Uterus (tissue), 4 donors: Measurements from ENCODE around the gene MYPOP. TPM values are rescaled to one million over a fixed set of nuclear protein-coding genes. Genes with fewer than 3 reads are reported as not detected.

Experiments
- DNase-seq, 2 donors: peaks; one replicate each; pipeline ENCODE4 v3.0.0-alpha.2; 2019 to 2020
- H3K27ac ChIP-seq, 2 donors: fragments of 200-600 bp; sonication (generic); 1 replicate in 1 of 2; 2 replicates in 1 of 2; pipeline ENCODE4 v1.5.1; 2016 to 2018
- H3K27me3 ChIP-seq, 2 donors: fragments of 200-600 bp; sonication (generic); one replicate each; pipeline ENCODE4 v1.5.1; 2018 to 2019; ENCODE audit warnings: control low read depth in 1 of 2
- H3K36me3 ChIP-seq, 2 donors: fragments of 200-600 bp; sonication (generic); one replicate each; pipeline ENCODE4 v1.5.1; 2019; ENCODE audit warnings: control low read depth in 1 of 2
- H3K4me1 ChIP-seq, 2 donors: fragments of 200-600 bp; sonication (generic); one replicate each; pipeline ENCODE4 v1.5.1; 2018 to 2019; ENCODE audit warnings: control low read depth in 1 of 2
- H3K4me3 ChIP-seq, 2 donors: fragments of 200-600 bp; sonication (generic); 1 replicate in 1 of 2; 2 replicates in 1 of 2; pipeline ENCODE4 v1.5.1; 2018 to 2019; ENCODE audit warnings: mild to moderate bottlenecking in 1 of 2
- H3K9me3 ChIP-seq, 2 donors: fragments of 200-600 bp; sonication (generic); one replicate each; pipeline ENCODE4 v1.5.1; 2019; ENCODE audit warnings: control low read depth in 1 of 2
- POLR2A ChIP-seq, 2 donors: fragments of 450-650 bp; IDR thresholded peaks; one replicate each; pipeline ENCODE4 v1.6.1; 2016; ENCODE audit warnings: antibody characterized with exemption in 2 of 2, mild to moderate bottlenecking in 1 of 2, moderate library complexity in 1 of 2
- intact Hi-C: fragments of 100-400 bp; cut with DNase I; formaldehyde crosslinking; loops from one replicate; pipeline ENCODE4 v1.15.1; 2023; ENCODE audit warnings: low total_unique reads
- total RNA-seq, 4 donors: library from RNA; depleted of rRNA in 3 of 4; stranded (reverse); fragments of >200 nt in 3 of 4; gene quantifications; one replicate each; pipeline versions ENCODE4 v1.1.0 to v1.2.4, GENCODE V29; 2014 to 2023
- TF ChIP-seq, protein P1 (sequence below), 4 experiments: fragments of 200-600 bp in 2 of 4; fragments of 450-650 bp in 2 of 4; sonication (generic) in 2 of 4; IDR thresholded peaks; one replicate each; pipeline ENCODE4 v1.5.1; 2016 to 2019; ENCODE audit warnings: antibody characterized with exemption in 4 of 4, mild to moderate bottlenecking in 2 of 4, moderate library complexity in 1 of 4
- donor health status: DM: yes; HTN: yes; CAD: no.

The MYPOP gene
- total RNA-seq, 4 donors from 2014 or later: 0.62 to 13.2 (median 2.8) TPM

DNA sequence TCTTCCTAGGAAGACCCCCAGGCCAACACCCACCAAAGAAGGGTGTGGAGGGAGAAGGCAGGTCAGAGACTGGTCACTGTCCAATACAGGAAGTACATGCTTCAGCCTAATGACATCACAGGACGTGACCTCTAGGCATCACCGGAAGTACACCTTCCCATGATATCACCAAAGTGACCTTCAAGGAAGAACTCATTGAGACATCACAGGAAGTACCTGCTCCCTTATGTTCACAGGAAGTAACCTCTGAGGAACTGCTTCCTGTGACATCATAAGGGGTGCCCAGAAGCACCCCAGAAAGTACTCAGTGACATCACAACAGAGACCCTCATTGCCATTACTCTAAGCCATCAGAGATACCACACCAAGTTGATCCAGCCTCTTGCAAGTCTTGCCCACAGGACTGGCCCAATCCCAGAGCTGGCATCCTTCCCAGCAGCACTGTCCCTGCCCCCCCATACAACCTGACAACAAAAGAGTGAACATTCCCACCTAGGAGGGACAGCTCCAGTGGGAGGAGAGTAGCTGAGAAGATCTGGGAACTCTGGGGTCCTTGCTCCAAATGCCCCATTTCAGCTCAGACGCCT, 36.4 kb upstream of the MYPOP start:
- no peak for DNase-seq
- H3K4me1 ChIP-seq: no peaks in the 10 kb centered on the region
- H3K9me3 ChIP-seq: no peaks in the 10 kb centered on the region
- intact Hi-C loops: no loop called here
- H3K4me3 ChIP-seq: no peak overlapping the region
- no peak for TF ChIP-seq POLR2A (IDR thresholded peaks at IDR 0.05)
- TF ChIP-seq, protein P1, sequence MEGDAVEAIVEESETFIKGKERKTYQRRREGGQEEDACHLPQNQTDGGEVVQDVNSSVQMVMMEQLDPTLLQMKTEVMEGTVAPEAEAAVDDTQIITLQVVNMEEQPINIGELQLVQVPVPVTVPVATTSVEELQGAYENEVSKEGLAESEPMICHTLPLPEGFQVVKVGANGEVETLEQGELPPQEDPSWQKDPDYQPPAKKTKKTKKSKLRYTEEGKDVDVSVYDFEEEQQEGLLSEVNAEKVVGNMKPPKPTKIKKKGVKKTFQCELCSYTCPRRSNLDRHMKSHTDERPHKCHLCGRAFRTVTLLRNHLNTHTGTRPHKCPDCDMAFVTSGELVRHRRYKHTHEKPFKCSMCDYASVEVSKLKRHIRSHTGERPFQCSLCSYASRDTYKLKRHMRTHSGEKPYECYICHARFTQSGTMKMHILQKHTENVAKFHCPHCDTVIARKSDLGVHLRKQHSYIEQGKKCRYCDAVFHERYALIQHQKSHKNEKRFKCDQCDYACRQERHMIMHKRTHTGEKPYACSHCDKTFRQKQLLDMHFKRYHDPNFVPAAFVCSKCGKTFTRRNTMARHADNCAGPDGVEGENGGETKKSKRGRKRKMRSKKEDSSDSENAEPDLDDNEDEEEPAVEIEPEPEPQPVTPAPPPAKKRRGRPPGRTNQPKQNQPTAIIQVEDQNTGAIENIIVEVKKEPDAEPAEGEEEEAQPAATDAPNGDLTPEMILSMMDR (IDR thresholded peaks at IDR 0.05): no peak
- H3K27me3 ChIP-seq: peaks cover 0 to 3% of the 10 kb centered on the region in 2 donors
- no peak overlapping the region for H3K27ac ChIP-seq
- H3K36me3 ChIP-seq: no peaks in the 10 kb centered on the region

DNA sequence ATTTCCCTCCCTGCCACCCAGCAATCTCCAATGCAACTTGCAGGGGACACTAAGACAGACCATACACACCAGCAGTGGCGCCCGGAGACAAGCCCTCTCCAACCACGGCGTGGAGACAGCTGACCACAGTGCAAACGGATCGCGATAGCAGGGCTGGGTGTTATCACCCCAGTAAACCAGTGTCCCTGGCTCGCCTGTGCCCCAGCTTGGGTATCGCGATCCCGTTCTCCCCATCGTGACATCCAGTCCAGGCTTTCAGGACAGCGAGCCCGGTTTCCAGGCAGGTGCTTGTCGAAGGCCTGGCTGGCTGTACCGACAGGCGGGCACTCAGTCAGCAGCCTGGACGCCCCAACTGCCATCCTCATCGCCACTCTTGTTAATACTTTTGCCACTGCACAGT, 32.9 kb upstream of the MYPOP start:
- H3K27ac ChIP-seq: no peak overlapping the region
- TF ChIP-seq POLR2A (IDR thresholded peaks at IDR 0.05): no peak
- TF ChIP-seq, protein P1 (IDR thresholded peaks at IDR 0.05): no peak
- H3K36me3 ChIP-seq: no peaks in the 10 kb centered on the region
- H3K4me1 ChIP-seq: no peaks in the 10 kb centered on the region
- no peak for DNase-seq
- peaks cover 0 to 3% of the 10 kb centered on the region in 2 donors for H3K27me3 ChIP-seq
- no peaks in the 10 kb centered on the region for H3K9me3 ChIP-seq
- intact Hi-C loops: no loop called here
- H3K4me3 ChIP-seq: no peak overlapping the region

DNA sequence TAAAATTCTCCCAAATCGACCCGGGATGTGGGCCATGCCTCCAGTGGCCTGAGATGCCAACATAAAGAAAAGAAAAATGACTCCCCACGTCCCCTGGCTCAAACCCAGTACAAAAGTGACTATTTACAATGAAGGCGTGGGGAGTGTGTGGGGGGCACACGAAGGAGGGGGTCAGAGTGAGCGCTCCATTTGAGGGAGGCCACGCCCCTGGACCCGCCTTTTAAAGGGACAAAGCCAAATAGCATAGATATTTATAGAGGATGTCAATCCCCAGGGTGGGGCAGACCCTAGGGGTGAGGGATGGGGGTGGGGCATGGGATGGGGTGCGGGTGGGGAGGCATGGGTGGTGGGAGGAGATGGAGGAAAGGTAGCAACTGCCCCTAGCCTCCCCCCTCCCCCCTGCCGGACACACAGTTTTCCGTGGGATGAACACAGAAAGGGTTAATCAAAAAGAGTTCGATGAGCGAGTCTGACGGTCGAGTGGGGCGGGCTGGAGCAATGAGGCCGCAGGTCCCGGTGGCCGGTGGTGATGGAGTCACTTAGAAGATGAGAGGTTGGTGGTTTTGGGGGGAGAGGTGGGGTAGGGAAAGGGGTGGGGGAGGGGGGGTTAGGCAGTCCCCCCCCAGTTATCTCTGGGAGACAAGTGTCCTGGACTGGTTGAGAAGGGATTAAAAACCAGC, 32.3 kb upstream of the MYPOP start:
- TF ChIP-seq, protein P1 (IDR thresholded peaks at IDR 0.05): no peak
- TF ChIP-seq POLR2A (IDR thresholded peaks at IDR 0.05): no peak
- no peak overlapping the region for H3K4me3 ChIP-seq
- H3K4me1 ChIP-seq: no peaks in the 10 kb centered on the region
- no peak overlapping the region for H3K27ac ChIP-seq
- no peak for DNase-seq
- H3K9me3 ChIP-seq: no peaks in the 10 kb centered on the region
- peaks cover 0 to 3% of the 10 kb centered on the region in 2 donors for H3K27me3 ChIP-seq
- no peaks in the 10 kb centered on the region for H3K36me3 ChIP-seq
- intact Hi-C loops: no loop called here

DNA sequence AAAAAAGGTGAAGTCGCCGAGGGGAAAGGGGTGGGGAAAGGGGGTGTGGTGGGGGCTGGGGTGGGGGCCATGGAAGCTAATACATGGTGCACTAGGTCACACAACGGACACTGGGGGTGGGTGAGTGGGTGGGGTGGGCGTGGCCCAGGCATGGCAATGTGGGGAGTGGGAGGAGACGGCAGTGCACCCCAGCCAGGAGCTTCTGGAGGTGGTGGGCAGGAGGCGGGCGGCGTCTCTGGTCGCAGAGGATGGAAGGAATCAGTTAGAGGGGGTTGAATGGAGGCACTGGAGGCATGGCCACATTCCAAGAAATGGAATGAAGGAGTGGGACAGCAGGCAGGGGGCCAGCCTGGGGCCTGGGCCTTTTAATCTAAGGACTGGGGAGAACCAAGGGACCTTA, 31.3 kb upstream of the MYPOP start:
- Histone ChIP-seq H3K9me3 (no peaks in the 10 kb centered on the region), H3K36me3 (no peaks in the 10 kb centered on the region), H3K4me3 (no peak overlapping the region), H3K27ac (no peak overlapping the region), H3K4me1 (no peaks in the 10 kb centered on the region), H3K27me3 (peaks cover 0 to 3% of the 10 kb centered on the region in 2 donors)
- no peak for DNase-seq
- intact Hi-C loops: no loop called here
- TF ChIP-seq POLR2A (IDR thresholded peaks at IDR 0.05): no peak
- TF ChIP-seq, protein P1 (IDR thresholded peaks at IDR 0.05): no peak

DNA sequence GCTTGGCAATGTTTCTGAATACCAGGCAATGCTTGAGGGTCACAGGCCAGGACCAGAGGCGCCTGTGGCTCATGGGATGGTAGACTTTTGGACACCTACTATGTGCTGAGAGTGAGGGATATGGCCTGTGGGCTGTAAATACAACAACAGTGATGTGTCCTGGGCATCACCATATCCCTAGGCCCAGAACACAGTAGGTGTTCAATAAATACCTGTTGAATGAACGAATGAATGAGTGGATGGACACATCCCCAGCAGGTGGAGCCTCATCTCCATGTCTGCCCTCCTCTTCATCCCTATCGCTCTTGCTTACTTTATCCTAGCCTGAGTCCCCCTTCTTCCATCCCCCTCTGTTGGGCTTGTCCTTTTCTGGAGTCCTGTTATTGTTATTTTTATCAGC, 28.6 kb upstream of the MYPOP start:
- H3K36me3 ChIP-seq: no peaks in the 10 kb centered on the region
- no peaks in the 10 kb centered on the region for H3K4me1 ChIP-seq
- no peak overlapping the region for H3K4me3 ChIP-seq
- intact Hi-C loops: no loop called here
- H3K9me3 ChIP-seq: no peaks in the 10 kb centered on the region
- H3K27ac ChIP-seq: no peak overlapping the region
- DNase-seq: no peak
- TF ChIP-seq POLR2A (IDR thresholded peaks at IDR 0.05): no peak
- TF ChIP-seq, protein P1 (IDR thresholded peaks at IDR 0.05): no peak
- peaks cover 0 to 3% of the 10 kb centered on the region in 2 donors for H3K27me3 ChIP-seq
